GM21786 (cell line): ENCODE measurements around the gene NNMT.

Source experiments
- ATAC-seq: cut with Tn5 transposase; IDR thresholded peaks from one replicate; pipeline ENCODE4 v1.9.1; 2021; ENCODE audit not compliant: unreplicated experiment

Gene NNMT

GRCh38 chr11:114282488-114282887 is 13.7 kb upstream of the NNMT start:
- no peak for ATAC-seq

- no peak for ATAC-seq
Measured at GRCh38 chr11:114283422-114283821, 12.8 kb upstream of the NNMT start.

GRCh38 chr11:114284021-114284420 is 12.2 kb upstream of the NNMT start:
- ATAC-seq, result no peak

GRCh38 chr11:114284914-114285313 is 11.3 kb upstream of the NNMT start:
- ATAC-seq, result no peak

- ATAC-seq, result no peak
Measured at GRCh38 chr11:114285599-114285998, 10.6 kb upstream of the NNMT start.

GRCh38 chr11:114286229-114286628 is 10.0 kb upstream of the NNMT start:
- ATAC-seq, result no peak

- no peak for ATAC-seq
Measured at GRCh38 chr11:114287154-114287553, 9.0 kb upstream of the NNMT start.

- ATAC-seq, result no peak
Measured at GRCh38 chr11:114288136-114288535, 8.1 kb upstream of the NNMT start.

GRCh38 chr11:114289779-114290178 is 6.4 kb upstream of the NNMT start:
- no peak for ATAC-seq

GRCh38 chr11:114290503-114291235 is 5.5 kb upstream of the NNMT start:
- no peak for ATAC-seq

GRCh38 chr11:114291381-114291780 is 4.8 kb upstream of the NNMT start:
- no peak for ATAC-seq

GRCh38 chr11:114291842-114292680 is 4.1 kb upstream of the NNMT start:
- ATAC-seq, result no peak

GRCh38 chr11:114293201-114293711 is 2.9 kb upstream of the NNMT start:
- no peak for ATAC-seq

GRCh38 chr11:114296605-114297372 is 590 bp downstream of the NNMT start:
- ATAC-seq, result no peak

GRCh38 chr11:114297806-114298709 is 1.9 kb downstream of the NNMT start:
- ATAC-seq, result no peak

- no peak for ATAC-seq
Measured at GRCh38 chr11:114298710-114299109, 2.5 kb downstream of the NNMT start.

GRCh38 chr11:114301088-114301487 is 4.9 kb downstream of the NNMT start:
- no peak for ATAC-seq

- no peak for ATAC-seq
Measured at GRCh38 chr11:114301927-114302326, 5.7 kb downstream of the NNMT start.

- ATAC-seq, result no peak
Measured at GRCh38 chr11:114302663-114303062, 6.5 kb downstream of the NNMT start.

GRCh38 chr11:114304065-114304464 is 7.9 kb downstream of the NNMT start:
- ATAC-seq, result no peak
